Measurements from ENCODE around the gene CALML6.

CALML6 gene

DNA sequence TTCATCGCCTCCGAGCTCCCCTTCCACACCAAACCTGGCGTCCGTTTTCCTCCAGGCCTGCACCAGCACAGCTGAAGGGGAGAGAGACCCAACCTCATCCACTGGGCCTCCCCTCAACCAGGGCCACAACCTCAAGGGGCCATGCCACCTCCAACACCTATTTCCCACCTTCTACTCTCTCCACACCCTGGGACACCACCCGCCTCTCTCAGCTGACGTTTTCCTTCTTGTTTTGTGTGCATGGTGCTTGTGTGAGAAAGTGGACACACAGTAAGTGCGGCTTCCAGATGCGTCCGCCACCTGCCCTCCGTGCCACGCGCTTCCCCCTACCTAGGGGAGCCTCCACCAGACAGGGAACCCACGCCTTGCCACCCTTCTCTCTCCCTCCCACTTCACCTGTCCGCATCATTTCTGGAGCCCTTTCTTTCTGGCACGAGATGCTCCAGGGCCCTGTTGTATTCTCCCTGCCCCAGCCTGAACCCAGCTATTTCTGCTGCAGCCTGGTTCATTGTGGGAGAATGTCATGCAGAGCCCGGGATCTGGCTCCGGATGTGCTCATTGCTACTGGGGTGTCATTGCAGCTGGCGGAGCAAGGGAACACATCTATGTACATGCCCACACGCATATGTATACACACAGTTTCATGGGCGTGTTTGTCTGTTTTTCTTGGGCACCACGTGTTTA is 22.8 kb upstream of the CALML6 start:
- DNase-seq (ENCODE audit: low spot score) = no peak

DNA sequence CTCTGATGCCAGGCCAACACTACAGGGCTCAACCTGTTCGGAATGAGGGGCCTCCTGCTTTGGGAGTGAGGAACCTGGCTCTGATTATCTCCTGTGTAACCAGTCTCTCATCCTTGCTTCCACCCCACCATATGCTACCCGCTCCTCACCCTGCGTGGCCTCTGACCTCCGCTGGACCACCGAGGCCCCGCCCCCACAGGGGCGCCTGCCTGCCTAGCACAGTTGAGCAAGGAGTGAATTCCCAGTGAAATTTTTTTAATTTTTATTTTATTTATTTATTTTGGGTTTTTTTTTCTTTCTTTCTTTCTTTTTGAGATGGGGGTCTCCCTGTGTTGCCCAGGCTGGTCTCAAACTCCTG is 22.3 kb upstream of the CALML6 start:
- no peak for DNase-seq (ENCODE audit: low spot score)

DNA sequence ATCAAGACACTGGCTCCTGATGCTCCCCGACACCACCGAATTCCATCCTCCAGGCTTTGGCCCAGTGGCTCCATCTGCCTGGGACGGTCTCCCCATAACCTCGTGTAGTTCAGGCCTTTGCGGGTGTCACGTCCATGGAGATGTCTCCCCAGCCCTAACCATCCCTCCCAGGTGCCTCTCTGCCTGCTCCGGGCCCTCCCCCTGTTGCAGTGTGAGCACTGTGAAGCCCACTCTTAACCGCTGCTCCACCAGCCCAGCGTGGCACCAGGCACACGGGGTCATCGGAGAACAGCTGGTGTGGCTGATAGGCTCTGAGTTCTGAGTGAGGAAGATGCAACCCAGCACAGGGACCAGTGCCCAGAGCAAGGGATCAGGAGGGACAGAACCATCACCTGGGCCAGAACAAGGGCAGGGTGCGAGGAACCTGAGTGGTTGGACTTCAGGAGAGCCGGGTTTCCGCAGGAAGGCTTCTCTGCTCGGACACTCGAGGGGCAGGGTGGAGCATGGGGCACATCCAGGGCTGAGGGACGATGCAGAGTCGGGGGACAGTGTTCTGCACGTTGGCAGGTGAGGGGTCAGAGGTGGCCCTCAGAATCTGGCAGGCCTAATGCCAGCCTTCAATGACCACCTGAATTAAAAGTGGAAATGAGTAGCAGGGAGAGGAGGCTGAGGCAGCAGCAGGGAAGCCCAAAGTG is 21.6 kb upstream of the CALML6 start:
- no peak for DNase-seq (ENCODE audit: low spot score)

DNA sequence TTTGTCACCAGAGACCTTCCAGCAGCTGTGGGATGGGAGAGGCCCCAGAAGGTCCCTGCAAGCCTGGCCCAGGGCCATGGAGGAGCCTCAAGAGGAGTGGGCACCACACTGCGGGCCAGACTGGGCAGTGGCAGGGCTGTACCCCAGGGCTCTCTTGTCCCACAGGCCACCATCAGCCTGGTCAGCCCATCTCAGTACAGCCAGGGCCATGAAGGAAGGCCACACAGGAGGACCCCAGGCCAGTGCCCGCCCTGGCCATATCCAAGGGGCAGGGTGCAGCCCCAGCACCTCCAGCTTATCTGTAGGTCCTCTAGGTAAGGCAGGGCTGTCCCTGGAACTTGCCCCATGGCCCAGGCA is 21.1 kb upstream of the CALML6 start:
- no peak for DNase-seq (ENCODE audit: low spot score)

DNA sequence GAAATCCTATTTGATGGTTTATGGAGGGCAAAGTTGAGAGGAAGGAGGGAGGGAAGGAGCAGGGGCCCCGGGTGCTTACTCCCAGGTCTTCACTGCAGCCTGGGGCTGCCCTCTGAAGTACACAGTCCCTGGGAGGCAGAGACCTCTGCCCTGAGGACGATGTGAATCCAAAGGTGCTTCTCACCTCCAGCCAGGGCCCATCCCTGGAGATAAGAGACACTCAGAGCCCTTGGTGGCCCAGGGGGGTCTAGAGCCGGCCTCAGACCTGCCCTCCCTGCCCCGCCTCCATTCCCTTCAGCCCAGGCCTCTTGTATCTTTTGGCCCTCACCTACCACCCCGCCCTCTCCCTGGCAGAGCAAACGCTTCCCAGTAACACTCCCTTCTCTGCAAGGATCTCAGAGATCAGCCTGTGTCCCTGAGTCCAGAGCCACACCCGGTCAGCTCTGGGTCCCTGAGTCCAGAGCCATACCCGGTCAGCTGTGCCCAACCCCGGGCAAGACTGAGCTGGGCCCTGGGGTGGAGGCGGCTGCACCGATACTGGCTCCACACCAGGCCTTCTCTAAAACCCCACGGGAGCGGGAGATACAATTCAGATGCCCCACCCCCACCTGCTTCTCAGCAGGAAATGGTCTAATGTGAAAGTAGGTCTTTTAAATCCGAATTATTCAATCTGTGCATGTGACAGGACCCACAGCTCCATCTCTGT is 20.6 kb upstream of the CALML6 start:
- DNase-seq (ENCODE audit: low spot score) = no peak

DNA sequence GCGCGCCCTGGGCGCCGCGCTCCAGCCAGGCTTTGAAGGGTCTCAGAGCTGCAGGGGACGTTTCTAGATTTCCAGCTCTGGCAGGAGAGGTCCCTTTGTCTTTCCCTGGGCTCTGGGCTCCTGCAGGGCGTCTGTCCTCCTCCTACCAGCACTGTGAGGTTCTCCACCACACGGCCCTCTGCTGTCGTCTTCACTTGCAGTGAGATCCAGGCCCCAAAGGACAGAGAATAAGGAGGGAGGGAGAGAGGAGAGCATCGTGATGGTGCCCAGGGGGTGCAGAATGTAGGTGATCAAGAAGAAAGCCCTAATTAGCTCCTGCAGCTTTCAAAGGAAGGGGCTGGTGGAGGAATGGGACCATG is 20.0 kb upstream of the CALML6 start:
- DNase-seq (ENCODE audit: low spot score) = no peak

DNA sequence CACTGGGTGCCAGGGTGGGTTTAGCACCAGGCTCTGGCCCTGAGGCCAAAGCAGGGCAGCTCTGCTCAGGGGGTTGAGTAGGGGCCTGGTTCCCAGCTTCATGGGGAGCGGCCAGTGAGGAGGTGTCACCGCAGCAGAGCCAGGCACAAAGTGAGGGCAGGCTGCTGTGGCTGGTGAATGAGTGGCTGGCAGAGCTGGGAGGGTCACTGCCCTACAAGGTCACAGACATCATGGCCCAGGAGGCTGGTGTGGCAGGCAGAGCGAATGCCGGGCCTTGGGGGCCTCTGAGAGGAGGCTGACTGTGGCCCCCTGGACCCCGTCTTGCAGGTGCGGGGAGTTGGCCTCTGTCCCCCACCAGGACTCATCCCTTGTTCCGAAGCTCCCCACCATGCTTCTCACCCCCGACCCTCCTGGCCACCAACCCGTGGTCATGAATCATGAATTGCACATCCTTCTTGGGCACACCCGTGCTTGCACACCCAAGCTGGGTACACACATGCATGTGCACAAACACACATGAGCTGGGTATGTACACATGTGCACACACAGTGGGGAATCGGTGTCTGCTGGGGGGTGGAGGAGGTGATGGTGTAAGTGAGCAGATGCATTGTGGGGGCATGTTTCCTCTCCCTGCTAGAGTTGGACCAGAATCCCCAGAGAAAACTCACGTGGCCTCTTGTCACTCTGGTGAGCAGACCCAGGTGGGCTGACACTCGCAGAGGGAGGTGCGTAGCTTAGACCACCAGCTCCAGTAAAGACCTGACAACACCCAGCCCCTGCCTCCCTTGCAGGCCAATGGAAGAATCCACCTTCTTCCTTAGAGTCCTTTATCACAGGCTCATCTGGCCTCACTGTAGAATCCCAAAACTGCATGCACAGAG is 19.4 kb upstream of the CALML6 start:
- no peak for DNase-seq (ENCODE audit: low spot score)

DNA sequence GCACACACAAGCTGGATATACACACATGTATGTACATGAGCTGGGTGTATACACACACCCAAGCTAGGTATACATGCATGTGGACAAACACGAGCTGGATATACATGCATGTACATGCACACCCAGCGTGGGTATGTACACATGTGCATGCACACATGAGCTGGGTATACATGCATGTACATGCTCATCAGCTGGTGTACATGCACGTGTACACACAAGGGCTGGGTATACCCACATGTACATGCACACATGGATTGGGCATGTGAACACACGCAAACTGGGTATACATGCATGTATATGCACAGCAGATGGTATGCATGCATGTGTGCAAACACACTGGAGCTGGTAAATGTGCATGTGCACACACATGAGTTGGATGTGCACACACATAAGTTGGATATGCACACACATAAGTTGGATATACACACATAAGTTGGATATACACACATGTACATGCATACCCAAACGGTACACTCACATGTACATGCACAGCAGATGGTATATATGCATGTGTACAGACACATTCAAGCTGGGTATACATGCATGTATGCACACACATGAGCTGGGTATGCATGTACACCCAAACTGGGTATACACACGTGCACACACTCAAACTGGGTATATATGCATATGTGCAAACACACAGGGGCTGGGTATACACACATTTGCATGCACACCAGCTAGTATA is 16.7 kb upstream of the CALML6 start:
- no peak for DNase-seq (ENCODE audit: low spot score)

DNA sequence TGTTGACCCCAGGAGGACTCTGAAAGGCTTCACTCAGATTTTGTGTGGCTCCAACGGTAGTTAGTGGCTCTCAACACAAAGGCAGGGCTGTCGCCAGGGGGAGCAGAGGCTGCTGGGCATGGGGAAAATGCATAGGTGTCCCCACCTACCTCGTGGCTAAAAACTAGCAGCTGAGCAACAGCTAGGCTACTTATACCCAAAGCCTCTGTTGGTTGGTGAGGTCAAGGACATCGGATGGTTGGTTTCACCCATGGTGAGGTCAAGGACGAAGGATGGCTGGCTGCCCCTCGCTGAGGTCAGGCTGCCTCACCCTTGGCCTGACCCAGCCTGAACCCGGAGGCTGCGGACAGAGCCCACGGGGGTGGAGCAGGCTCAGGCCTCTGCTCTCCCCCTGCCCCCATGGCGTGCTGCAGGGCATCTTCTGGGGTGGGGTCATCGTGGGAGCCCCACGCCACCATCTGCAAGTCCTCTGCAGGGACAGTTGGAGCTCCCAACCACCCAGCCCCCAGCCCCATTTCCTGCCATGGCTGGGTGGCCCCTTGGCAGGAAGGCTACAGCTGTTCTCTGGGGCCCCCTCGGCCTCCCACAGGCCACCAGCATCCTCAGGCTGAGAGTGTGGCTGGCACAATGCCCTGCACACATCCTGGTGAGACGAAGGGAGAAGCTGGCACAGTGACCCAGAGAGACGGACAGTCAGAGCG is 15.6 kb upstream of the CALML6 start:
- DNase-seq (ENCODE audit: low spot score) = peak; percentile 67

DNA sequence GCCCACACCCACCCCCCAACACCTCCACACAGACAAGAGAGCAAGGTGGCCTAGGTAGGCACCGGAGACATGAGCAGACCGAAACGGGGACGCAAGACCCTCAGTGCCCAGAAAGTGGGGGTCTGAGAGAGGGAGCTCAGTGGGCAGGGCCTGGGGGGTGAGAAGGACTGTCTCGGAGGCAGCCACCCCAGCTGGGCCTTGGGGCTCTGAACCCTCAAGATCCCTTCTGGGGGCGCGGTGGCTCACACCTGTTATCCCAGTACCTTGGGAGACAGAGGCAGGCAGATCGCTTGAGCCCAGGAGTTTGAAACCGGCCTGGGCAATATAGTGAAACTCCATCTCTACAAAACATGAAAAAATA is 15.1 kb upstream of the CALML6 start:
- no peak for DNase-seq (ENCODE audit: low spot score)

DNA sequence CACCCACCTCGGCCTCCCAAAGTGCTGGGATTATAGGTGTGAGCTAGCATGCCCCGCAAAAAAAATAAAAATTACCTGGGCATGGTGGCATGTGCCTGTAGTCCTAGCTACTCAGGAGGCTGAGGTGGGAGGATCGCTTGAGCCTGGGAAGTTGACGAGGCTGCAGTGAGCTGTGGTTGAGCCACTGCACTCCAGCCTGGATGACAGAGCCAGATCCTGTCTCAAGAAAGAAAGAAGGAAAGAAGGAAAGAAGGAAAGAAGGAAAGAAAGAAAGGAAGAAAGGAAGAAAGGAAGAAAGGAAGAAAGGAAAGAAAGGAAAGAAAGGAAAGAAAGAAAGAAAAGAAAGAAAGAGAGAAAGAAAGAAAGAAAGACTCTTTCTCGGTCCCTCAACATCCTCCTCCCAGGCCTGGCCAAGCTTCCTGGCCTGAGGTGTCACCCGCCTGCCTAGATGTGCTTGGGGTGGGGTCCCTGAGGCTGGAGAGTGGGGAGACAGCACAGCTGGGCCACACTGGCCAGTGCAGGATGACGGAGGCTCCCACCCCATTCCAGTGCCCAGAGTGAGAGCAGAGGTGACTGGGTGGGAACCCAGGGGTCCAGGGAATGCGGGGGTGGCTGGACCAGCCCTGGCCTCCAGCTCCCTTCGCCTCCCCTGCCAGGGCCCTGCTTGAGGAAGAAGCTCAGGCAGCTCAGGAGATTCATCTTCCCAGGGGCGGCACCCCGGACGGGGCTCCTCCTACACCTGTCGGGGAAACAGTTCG is 14.0 kb upstream of the CALML6 start:
- no peak for DNase-seq (ENCODE audit: low spot score)

DNA sequence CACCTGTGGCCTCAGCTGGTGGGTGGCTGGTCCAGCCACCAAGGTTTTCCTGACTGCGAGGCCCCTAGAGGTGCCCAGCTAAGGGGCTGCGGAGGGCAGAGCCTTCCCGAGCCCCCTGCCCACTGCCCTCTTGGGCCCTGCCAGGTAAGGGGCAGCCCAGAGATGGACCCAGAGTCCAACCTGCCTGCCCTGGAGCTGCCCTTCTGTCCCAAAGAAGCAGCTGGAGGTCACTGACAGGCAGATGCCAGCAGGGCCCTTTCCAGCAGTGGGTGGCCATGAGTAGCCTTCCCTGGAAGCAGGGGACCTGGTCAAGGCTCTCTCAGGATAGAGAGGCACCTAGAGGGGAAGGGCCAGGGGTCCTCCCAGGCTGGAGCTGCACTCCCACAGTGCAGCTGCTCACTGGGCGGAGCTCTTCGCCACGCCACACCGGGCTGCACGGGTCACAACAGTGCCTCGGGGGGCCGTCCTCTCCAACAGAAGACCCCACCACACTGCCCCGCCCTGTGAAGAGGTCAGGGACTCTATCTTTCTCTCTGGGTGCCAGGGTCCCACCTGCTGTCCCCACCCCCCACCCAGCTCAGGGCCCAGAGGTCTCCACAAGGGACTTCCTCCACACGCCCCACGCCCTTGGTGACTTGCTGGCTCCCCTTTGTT is 13.3 kb upstream of the CALML6 start:
- no peak for DNase-seq (ENCODE audit: low spot score)

DNA sequence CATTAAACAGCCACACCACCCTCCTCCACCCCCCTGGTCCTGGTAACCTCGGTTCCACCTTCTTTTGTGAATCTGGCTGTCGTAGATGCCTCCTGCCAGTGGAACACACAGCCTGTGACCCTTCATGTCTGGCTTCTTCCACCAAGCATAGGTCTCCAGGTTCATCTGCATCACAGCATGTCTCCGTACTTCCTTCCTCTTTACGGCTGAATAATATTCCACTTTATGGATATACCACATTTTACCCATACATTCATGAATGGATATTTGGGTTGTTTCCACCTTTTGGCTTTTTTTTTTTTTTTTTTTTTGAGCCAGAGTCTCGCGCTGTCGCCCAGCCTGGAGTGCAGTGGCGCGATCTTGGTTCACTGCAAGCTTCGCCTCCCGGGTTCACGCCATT is 11.8 kb upstream of the CALML6 start:
- DNase-seq (ENCODE audit: low spot score) = no peak

DNA sequence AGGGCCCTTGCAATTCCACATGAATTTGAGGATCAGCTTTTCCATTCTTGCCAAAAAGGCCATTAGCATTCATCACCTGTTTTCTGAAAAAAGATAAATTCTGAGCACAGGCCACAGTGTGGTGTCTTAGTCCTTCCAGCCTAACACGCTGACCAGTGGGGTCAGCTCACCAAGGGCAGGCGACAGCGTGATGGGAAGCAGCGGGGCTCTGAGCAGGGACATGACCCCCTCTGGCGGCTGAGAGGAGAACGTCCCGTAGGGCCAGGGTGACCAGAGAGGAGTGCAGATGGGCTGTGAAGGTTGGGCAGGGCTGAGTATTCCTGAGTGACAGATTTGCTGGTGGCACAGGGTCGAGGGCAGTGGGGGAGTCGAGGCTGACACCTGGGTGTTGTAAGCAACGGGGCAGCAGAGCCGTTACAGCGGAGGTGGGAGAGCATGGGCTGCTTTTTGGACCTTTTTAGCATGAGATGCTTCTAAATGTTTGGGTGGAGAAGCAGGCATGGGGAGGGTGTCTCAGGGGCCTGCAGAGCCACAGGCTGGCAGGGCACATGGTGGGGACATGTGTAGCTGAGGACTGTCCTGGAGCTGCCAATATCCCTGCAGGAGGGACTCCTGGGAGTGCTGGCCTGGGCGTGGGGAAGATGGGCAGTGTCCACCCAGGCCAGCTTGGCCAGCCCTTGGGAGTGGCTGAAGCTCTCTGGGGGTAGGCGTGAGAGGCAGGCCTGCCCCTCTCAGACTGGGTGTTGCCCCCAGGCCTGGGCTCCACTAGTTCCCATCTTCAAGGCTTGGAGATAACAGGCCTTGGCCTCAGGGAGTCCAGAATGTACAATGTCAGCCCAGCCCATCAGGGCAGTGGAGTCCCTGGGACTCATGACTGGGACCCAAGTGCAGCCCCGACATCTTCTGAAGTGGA is 8.6 kb upstream of the CALML6 start:
- peak; percentile 96 for DNase-seq (ENCODE audit: low spot score)

DNA sequence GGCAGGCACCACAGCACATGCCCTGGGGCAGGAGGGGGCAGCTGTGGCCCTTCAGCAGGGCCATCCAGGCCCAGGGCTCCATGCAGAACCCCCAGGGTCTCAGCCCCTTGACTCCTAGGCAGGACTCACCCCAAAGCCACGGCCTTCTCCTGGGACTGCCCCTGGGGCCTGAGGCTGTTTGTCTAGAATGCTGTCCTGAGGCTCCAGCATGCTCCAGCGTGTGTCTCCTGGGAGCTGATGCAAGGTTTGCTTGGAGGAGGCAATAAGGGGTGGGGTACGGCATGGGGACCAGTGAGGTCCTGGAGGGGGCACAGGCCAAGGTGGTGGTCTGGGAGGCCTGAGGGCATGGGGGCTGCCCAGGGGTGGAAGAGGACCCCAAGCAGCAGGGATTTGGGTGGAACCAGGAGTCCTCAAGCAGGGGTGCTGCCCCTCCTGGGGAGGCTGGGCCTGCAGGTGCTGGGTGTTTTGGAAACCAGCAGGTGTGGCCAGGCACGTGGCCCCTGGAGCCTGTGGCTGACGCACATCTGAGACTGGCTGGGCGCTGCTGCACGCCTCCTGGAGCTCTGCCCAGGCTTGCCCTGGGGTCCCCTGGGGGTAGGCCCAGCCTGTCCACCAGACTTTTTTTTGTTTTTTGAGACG is 7.8 kb upstream of the CALML6 start:
- DNase-seq (ENCODE audit: low spot score) = no peak

DNA sequence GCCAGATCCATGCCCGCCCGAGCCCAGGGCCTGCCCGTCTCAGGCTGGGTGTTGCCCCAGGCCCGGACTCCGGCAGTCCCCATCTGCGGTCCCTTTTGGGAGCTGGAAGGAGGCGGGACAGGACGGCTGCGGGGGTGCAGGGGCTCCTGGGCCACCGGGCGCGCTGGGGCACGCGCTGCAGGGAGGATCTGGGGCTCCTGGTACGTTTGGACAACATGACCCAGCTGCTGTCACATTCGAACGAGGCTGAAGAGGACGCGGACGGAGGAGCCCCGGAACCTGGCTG is 6.6 kb upstream of the CALML6 start:
- no peak for DNase-seq (ENCODE audit: low spot score)

DNA sequence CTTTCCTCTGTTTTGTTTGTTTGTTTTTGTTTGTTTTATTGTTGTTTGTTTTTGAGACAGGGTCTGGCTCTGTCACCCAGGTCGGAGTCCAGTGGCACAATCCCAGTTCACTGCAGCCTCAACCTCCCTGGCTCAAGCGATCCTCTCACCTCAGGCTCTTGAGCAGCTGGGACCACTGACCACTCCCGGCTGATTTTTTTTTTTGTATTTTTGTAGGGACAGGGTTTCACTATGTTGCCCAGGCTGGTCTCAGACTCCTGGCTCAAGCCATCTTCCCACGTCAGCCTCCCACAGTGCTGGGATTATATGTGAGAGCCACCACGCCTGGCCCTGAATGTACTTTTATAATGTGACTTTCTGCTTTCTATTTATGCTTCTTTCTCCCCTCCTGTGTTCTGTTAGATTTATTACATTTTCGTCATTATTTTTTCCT is 5.0 kb upstream of the CALML6 start:
- DNase-seq (ENCODE audit: low spot score) = no peak

DNA sequence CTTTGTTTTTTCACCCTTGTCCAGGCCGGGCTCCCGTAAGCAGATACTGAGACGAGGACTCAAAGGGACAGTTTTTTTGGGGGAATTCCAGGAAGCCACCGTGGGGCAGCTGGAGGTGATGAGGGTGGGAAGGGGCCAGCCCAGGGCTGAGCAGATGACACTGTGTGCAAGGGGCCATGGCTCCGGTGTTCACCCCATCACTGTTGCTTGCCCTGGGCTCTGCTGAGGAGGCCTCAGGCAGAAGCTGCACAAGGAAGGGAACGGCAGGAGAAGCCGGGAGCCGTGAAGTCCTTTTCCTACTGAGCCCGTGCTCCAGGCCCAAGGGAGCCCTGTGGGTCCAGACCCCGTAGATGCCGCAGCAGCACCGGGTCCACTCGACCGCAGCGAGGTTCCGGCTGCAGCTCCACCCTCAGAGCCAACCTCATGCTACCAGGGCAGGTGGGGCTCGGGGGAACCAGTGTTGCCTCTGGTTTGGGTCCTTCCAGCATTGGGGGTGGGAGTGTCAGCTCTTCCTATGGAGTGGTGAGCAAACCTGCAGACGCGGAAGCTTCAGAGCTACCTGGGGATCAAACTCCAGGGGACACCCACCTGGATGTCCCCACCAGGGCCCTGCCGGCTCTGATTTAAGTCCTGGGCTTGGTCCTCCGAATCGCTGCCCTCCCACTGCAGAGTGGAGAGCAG is 4.3 kb upstream of the CALML6 start:
- DNase-seq (ENCODE audit: low spot score) = no peak
